Activated CD4-positive, alpha-beta memory T cell treated with anti-CD3 and anti-CD28 coated beads, Interleukin-2, amount 10 ng/mL, durations not matched to agents 7 days and 5 days (primary cell): ENCODE results near the gene DCLK2. TPM values are rescaled to one million over a fixed set of nuclear protein-coding genes. Genes with fewer than 3 reads are reported as not detected.

Experiments used
- CTCF ChIA-PET: fragments of 350-600 bp; sonication (Branson Sonifier 250); formaldehyde crosslinking; loops from one replicate; lab custom pipeline; 2021; ENCODE audit warnings: antibody characterized with exemption, inconsistent platforms; lab: Charles Lee
- POLR2A ChIA-PET: fragments of 350-600 bp; sonication (Branson Sonifier 250); formaldehyde crosslinking; loops from one replicate; lab custom pipeline; 2021; ENCODE audit warnings: antibody characterized with exemption; lab: Charles Lee
- DNase-seq: peaks from one replicate; pipeline ENCODE4 v3.0.0-alpha.2; 2020
- H3K27ac Mint-ChIP-seq: one replicate; pipeline ENCODE4 v1.8.0; 2021; ENCODE audit warnings: mild to moderate bottlenecking, mixed read lengths
- H3K27me3 Mint-ChIP-seq: one replicate; pipeline ENCODE4 v1.8.0; 2021; ENCODE audit warnings: mixed read lengths
- H3K36me3 Mint-ChIP-seq: one replicate; pipeline ENCODE4 v1.8.0; 2021; ENCODE audit warnings: low read depth, mixed read lengths
- H3K4me1 Mint-ChIP-seq: one replicate; pipeline ENCODE4 v1.8.0; 2021; ENCODE audit warnings: mixed read lengths
- H3K4me3 Mint-ChIP-seq: one replicate; pipeline ENCODE4 v1.8.0; 2021; ENCODE audit warnings: mild to moderate bottlenecking, mixed read lengths
- H3K9me3 Mint-ChIP-seq: one replicate; pipeline ENCODE4 v1.8.0; 2021; ENCODE audit warnings: mixed read lengths
- total RNA-seq, 2 experiments: library from RNA; stranded (reverse); gene quantifications; one replicate each; pipeline ENCODE4 v1.2.3, GENCODE V29; 2021

The DCLK2 gene
- total RNA-seq, 2 experiments from 2014 or later = 0.05 to 0.08 TPM

GRCh38 chr4:150251752-150252190 is 173.5 kb downstream of the DCLK2 start:
- Mint-ChIP-seq H3K36me3 (no peaks in the 10 kb centered on the region), H3K9me3 (no peaks in the 10 kb centered on the region), H3K4me1 (no peaks in the 10 kb centered on the region), H3K27me3 (no peaks in the 10 kb centered on the region), H3K27ac (no peak overlapping the region), H3K4me3 (no peak overlapping the region)
- ChIA-PET CTCF (no interaction called here), POLR2A (no interaction called here)
- DNase-seq = no peak

DNA sequence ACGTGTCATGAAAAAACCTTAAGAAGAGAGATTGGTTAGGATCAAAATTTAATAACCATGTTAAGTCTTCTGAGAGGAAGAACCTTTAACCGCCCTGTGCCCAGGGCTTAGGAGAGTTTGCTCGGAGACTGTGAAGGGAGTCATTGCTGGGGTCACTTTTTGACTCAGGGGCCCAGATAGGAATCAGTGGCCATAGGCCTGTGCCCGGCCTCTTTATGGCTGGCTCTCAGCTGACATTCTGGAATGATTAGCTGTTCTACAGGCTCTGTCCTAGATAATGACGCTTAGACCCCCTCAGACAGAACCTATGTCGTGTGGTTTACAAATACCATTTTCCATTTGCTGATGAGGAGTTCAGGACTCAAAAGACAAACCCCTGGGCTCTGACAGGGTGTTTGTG is 174.1 kb downstream of the DCLK2 start:
- H3K36me3 Mint-ChIP-seq = no peaks in the 10 kb centered on the region
- no peak overlapping the region for H3K4me3 Mint-ChIP-seq
- no peak overlapping the region for H3K27ac Mint-ChIP-seq
- ChIA-PET CTCF (no interaction called here), POLR2A (no interaction called here)
- no peaks in the 10 kb centered on the region for H3K9me3 Mint-ChIP-seq
- H3K4me1 Mint-ChIP-seq = no peaks in the 10 kb centered on the region
- H3K27me3 Mint-ChIP-seq = no peaks in the 10 kb centered on the region
- no peak for DNase-seq

DNA sequence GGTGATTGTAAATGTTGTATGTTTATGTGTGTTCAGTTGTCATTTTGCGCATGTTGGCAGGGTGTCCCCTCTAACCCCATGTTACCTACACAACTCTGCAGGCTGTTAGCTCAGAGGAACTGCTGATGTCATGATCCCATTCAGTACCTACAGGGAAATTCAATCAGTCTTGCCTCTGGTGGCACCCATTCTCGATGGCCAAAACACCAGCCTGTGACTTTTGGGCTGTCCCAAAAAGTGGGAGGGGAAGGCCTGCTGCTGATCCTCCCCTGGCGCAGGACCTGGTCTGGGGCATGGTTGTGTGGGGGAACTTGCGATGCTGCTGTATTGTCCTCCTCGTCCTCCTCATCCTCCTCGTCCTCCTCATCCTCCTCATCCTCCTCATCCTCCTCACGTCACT is 174.5 kb downstream of the DCLK2 start:
- Mint-ChIP-seq H3K4me3 (no peak overlapping the region), H3K9me3 (no peaks in the 10 kb centered on the region), H3K4me1 (no peaks in the 10 kb centered on the region), H3K36me3 (no peaks in the 10 kb centered on the region), H3K27ac (no peak overlapping the region), H3K27me3 (no peaks in the 10 kb centered on the region)
- DNase-seq = no peak
- ChIA-PET POLR2A (no interaction called here), CTCF (no interaction called here)

DNA sequence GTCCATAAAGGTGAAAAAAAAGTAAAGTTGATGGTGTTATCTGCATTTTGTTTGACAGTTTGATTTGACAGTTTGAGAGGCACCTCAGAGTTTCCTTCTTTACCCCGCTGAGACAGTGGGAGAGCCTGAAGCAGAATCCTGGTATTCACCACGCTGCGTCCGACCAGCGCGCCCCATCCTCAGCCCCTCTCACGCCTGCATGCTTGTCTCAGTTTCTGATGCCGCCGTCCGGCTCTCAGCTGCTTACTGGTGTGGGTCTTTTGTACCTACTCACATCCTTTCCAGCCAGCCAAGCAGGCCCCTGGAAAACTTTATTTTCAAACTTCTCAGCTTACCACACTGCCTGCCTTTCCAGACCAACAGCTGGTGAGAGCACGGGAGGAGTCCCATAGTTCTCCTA is 175.2 kb downstream of the DCLK2 start:
- Mint-ChIP-seq H3K36me3 (no peaks in the 10 kb centered on the region), H3K27ac (no peak overlapping the region), H3K4me1 (no peaks in the 10 kb centered on the region), H3K9me3 (no peaks in the 10 kb centered on the region), H3K4me3 (no peak overlapping the region), H3K27me3 (no peaks in the 10 kb centered on the region)
- no peak for DNase-seq
- ChIA-PET POLR2A (no interaction called here), CTCF (no interaction called here)

GRCh38 chr4:150253965-150254630 is 175.9 kb downstream of the DCLK2 start:
- H3K4me3 Mint-ChIP-seq = no peak overlapping the region
- no peaks in the 10 kb centered on the region for H3K27me3 Mint-ChIP-seq
- no peaks in the 10 kb centered on the region for H3K4me1 Mint-ChIP-seq
- no peaks in the 10 kb centered on the region for H3K9me3 Mint-ChIP-seq
- ChIA-PET POLR2A (no interaction called here), CTCF (no interaction called here)
- no peaks in the 10 kb centered on the region for H3K36me3 Mint-ChIP-seq
- DNase-seq = no peak
- H3K27ac Mint-ChIP-seq = no peak overlapping the region

GRCh38 chr4:150255610-150256224 is 177.5 kb downstream of the DCLK2 start:
- Mint-ChIP-seq H3K4me1 (no peaks in the 10 kb centered on the region), H3K4me3 (no peak overlapping the region), H3K9me3 (no peaks in the 10 kb centered on the region), H3K36me3 (no peaks in the 10 kb centered on the region), H3K27ac (no peak overlapping the region), H3K27me3 (no peaks in the 10 kb centered on the region)
- POLR2A ChIA-PET = interaction anchor here (0.6 kb wide), 1 partner anchor 11 kb away, joined by 3 read pairs; no protein-coding TSS in a partner anchor
- DNase-seq = no peak
- CTCF ChIA-PET = interaction anchor here (0.8 to 1.3 kb wide), 2 partner anchors 9 to 12 kb away, joined by 3 read pairs; no protein-coding TSS in a partner anchor

DNA sequence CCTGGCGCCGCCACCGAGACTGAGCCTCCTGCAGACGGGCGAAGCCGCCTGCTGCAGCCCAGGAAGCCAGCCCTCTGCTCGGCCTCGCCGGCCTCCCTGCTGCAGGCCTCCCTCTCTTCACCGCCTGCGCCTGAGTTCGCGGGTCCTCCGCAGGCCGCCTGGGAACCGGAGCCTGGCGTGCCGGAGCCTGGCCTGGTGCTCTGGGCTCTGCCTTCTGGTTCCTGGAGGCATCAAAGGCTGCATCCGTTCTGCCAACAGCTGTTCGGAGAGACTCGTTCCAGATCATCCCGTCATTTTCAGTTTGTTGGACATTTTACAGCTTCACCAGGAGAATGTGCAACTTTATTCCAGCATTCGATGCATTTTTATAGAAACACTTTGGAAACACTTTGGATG is 178.0 kb downstream of the DCLK2 start:
- H3K27ac Mint-ChIP-seq = no peak overlapping the region
- CTCF ChIA-PET = no interaction called here

DNA sequence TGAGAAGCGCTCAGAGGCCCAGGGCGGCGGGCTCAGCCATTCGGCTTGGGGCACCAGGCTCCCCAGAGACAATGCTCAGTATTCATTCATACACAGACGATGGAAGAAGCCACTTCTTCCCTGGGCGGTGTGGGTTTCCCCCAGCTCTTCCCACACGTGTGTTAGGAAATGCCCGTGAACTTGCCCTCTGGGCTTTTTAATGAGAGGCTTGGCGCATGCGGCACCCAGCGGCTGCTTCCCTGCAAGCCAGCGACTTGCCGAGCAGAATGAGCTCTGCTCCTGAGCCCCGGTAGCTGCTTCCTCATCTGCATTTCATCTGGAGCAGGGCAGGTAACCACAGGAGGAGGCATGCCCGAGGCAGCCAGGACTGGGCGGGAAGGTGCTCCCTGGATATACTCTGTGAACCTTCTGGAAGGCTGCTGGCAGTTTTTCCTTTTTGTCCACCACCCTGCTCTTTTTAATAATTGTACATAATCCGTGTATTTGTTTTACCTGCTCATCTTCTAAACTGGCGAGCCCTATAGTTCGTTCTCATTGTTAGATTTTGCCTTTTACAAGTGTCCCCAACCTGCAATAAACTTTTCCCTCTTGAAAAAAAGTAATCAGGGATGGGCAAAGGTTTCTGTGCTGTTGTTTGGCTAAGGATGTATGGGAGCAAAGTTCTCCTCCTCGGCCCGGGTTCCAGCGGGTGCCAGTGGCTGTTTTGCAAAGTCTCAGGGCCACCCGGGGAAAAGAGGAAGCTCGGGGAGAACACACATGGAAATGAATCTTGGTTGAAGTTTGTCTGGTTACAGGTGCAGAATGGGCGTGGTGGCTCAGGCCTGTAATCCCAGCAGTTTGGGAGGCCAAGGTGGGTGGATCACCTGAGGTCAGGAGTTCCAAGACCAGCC is 178.8 kb downstream of the DCLK2 start:
- no peaks in the 10 kb centered on the region for H3K4me1 Mint-ChIP-seq
- ChIA-PET POLR2A (no interaction called here), CTCF (interaction anchor here (0.5 to 0.6 kb wide), 2 partner anchors 145 to 501 kb away, joined by 3 read pairs; no protein-coding TSS in a partner anchor)

More for the DNA sequence above, 178.0 kb downstream of the DCLK2 start:
- Mint-ChIP-seq H3K4me3 (no peak overlapping the region), H3K27me3 (no peaks in the 10 kb centered on the region), H3K4me1 (no peaks in the 10 kb centered on the region), H3K9me3 (no peaks in the 10 kb centered on the region), H3K36me3 (no peaks in the 10 kb centered on the region)
- POLR2A ChIA-PET = no interaction called here
- DNase-seq = no peak

GRCh38 chr4:150258569-150258968 is 180.3 kb downstream of the DCLK2 start:
- no peak overlapping the region for H3K4me3 Mint-ChIP-seq
- H3K36me3 Mint-ChIP-seq = peaks cover 3% of the 10 kb centered on the region
- H3K4me1 Mint-ChIP-seq = no peaks in the 10 kb centered on the region
- H3K27ac Mint-ChIP-seq = no peak overlapping the region
- H3K27me3 Mint-ChIP-seq = no peaks in the 10 kb centered on the region
- no peaks in the 10 kb centered on the region for H3K9me3 Mint-ChIP-seq
- DNase-seq = no peak
- POLR2A ChIA-PET = no interaction called here
- CTCF ChIA-PET = no interaction called here

More for the DNA sequence above, 178.8 kb downstream of the DCLK2 start:
- no peak for DNase-seq
- Mint-ChIP-seq H3K27me3 (no peaks in the 10 kb centered on the region), H3K27ac (no peak overlapping the region), H3K4me3 (no peak overlapping the region), H3K36me3 (no peaks in the 10 kb centered on the region), H3K9me3 (no peaks in the 10 kb centered on the region)

DNA sequence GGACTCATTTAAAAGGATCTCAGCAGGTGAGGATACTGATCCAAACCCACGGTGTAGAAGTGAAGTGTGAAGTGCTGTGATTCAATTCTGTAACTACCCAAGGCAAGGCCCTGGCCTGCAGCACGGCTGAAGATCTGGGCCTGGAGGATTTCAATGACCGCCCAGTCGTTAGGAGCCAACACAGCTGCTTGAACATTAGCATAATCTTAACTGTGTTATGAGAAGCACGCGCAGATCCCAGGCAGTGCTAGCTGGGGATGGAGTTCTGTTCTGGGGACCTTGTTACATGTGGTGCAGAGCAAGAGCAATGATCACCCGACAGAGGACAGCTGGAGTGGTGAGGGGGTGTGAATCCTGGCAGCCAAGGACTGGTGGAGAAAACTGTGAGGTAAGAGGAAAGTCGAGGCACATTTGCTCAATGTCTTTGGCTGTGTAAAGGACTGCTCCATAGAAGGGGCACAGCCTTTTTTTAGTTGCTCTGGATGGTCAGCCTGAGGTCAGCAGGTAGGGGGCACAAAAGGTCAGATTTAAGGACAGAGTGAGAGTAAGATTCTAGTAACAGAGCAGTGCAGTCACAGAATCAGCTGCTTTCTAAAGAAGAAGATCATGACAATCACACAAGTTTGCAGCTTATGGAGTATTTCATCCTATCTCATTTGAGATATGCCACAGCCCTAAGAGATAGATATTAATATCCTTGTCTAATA is 181.8 kb downstream of the DCLK2 start:
- CTCF ChIA-PET = no interaction called here
- POLR2A ChIA-PET = no interaction called here

DNA sequence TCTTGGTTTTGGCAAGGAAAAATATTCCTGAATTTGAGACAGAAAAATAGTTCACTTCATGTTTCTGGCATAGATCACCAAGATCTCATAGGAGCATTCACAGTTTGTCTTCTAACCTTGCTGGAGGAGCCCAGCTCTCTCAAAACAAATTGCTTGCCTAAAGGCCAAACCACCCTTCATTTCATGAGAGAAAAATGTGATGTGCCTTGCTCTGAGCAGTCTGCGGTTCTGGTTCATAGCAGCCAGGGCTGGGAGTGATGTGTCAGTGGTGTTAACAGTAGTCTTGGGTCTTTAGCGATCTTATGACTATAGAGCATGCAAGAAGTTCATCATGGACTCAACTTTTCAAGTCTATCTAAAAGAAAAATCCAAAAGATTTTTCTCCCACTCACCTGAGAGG is 183.3 kb downstream of the DCLK2 start:
- ChIA-PET CTCF (no interaction called here), POLR2A (no interaction called here)
- peaks cover 7% of the 10 kb centered on the region for H3K36me3 Mint-ChIP-seq
- H3K4me1 Mint-ChIP-seq = no peaks in the 10 kb centered on the region
- no peaks in the 10 kb centered on the region for H3K9me3 Mint-ChIP-seq
- no peak for DNase-seq
- no peak overlapping the region for H3K27ac Mint-ChIP-seq
- H3K27me3 Mint-ChIP-seq = no peaks in the 10 kb centered on the region
- H3K4me3 Mint-ChIP-seq = no peak overlapping the region

More for the DNA sequence above, 181.8 kb downstream of the DCLK2 start:
- no peak for DNase-seq
- Mint-ChIP-seq H3K9me3 (no peaks in the 10 kb centered on the region), H3K4me1 (no peaks in the 10 kb centered on the region), H3K36me3 (peaks cover 3% of the 10 kb centered on the region), H3K27me3 (no peaks in the 10 kb centered on the region), H3K27ac (no peak overlapping the region), H3K4me3 (no peak overlapping the region)

- DNase-seq = no peak
- CTCF ChIA-PET = no interaction called here
- H3K27me3 Mint-ChIP-seq = no peaks in the 10 kb centered on the region
- H3K9me3 Mint-ChIP-seq = no peaks in the 10 kb centered on the region
- no peak overlapping the region for H3K4me3 Mint-ChIP-seq
- H3K36me3 Mint-ChIP-seq = peaks cover 11% of the 10 kb centered on the region
- H3K27ac Mint-ChIP-seq = no peak overlapping the region
- POLR2A ChIA-PET = no interaction called here
- no peaks in the 10 kb centered on the region for H3K4me1 Mint-ChIP-seq
These were observed 184.4 kb downstream of the DCLK2 start for GRCh38 chr4:150262611-150263010.
